Vagina (tissue), 2 donors: Measurements from ENCODE around the gene SETD5. TPM values are rescaled to one million over a fixed set of nuclear protein-coding genes. Genes with fewer than 3 reads are reported as not detected.

Experiments used
- DNase-seq, 2 donors: peaks; one replicate each; pipeline ENCODE4 v3.0.0-alpha.2; 2017; ENCODE audit errors: extremely low spot score in 2 of 2
- H3K27ac ChIP-seq: fragments of 200-600 bp; sonication (generic); one replicate; pipeline ENCODE4 v1.5.1; 2019
- H3K27me3 ChIP-seq: fragments of 200-600 bp; sonication (generic); one replicate; pipeline ENCODE4 v1.5.1; 2019
- H3K36me3 ChIP-seq, 2 donors: fragments of 200-600 bp; sonication (generic); one replicate each; pipeline ENCODE4 v1.5.1; 2017 to 2019
- H3K4me1 ChIP-seq: fragments of 200-600 bp; sonication (generic); one replicate; pipeline ENCODE4 v1.5.1; 2019
- H3K4me3 ChIP-seq, 2 donors: fragments of 200-600 bp; sonication (generic); 1 replicate in 1 of 2; 2 replicates in 1 of 2; pipeline ENCODE4 v1.5.1; 2016 to 2019
- H3K9me3 ChIP-seq: fragments of 200-600 bp; sonication (generic); one replicate; pipeline ENCODE4 v1.5.1; 2019
- POLR2A ChIP-seq, 2 donors: fragments of 450-650 bp; IDR thresholded peaks; one replicate each; pipeline ENCODE4 v1.6.1; 2017; ENCODE audit warnings: antibody characterized with exemption in 2 of 2, mild to moderate bottlenecking in 2 of 2, moderate library complexity in 2 of 2
- POLR2AphosphoS5 ChIP-seq, 2 donors: sonication (generic); formaldehyde crosslinking; IDR thresholded peaks; one replicate each; pipeline ENCODE4 v1.9.0; 2017; ENCODE audit warnings: antibody characterized with exemption in 2 of 2, mild to moderate bottlenecking in 2 of 2, low read depth in 1 of 2; ENCODE audit not compliant: insufficient read depth in 1 of 2
- intact Hi-C: fragments of 100-400 bp; cut with DNase I; formaldehyde crosslinking; loops from one replicate; pipeline ENCODE4 v1.15.1; 2023
- total RNA-seq: library from RNA; depleted of rRNA; stranded (reverse); fragments of >200 nt; gene quantifications from one replicate; pipeline ENCODE4 v1.2.3, GENCODE V29; 2016
- TF ChIP-seq, protein P1 (sequence below), 3 experiments: fragments of 450-650 bp in 2 of 3; fragments of 200-600 bp in 1 of 3; sonication (generic) in 1 of 3; IDR thresholded peaks; one replicate each; pipeline ENCODE4 v1.5.1; 2017 to 2019; ENCODE audit warnings: antibody characterized with exemption in 3 of 3, mild to moderate bottlenecking in 2 of 3, moderate library complexity in 2 of 3

Gene SETD5
- total RNA-seq, 1 donor from 2014 or later = 110 TPM

GRCh38 chr3:9508781-9509180, 111.4 kb downstream of the SETD5 start:
- no peak overlapping the region for H3K27ac ChIP-seq
- no peaks in the 10 kb centered on the region for H3K4me1 ChIP-seq
- H3K9me3 ChIP-seq = no peaks in the 10 kb centered on the region
- TF ChIP-seq, protein P1, sequence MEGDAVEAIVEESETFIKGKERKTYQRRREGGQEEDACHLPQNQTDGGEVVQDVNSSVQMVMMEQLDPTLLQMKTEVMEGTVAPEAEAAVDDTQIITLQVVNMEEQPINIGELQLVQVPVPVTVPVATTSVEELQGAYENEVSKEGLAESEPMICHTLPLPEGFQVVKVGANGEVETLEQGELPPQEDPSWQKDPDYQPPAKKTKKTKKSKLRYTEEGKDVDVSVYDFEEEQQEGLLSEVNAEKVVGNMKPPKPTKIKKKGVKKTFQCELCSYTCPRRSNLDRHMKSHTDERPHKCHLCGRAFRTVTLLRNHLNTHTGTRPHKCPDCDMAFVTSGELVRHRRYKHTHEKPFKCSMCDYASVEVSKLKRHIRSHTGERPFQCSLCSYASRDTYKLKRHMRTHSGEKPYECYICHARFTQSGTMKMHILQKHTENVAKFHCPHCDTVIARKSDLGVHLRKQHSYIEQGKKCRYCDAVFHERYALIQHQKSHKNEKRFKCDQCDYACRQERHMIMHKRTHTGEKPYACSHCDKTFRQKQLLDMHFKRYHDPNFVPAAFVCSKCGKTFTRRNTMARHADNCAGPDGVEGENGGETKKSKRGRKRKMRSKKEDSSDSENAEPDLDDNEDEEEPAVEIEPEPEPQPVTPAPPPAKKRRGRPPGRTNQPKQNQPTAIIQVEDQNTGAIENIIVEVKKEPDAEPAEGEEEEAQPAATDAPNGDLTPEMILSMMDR (IDR thresholded peaks at IDR 0.05) = no peak
- no peak for TF ChIP-seq POLR2A (IDR thresholded peaks at IDR 0.05)
- TF ChIP-seq POLR2AphosphoS5 (IDR thresholded peaks at IDR 0.05; ENCODE audit: insufficient read depth in 1 of 2, low read depth in 1 of 2) = no peak
- no peak for DNase-seq
- no peak overlapping the region for H3K4me3 ChIP-seq
- H3K27me3 ChIP-seq = no peaks in the 10 kb centered on the region
- H3K36me3 ChIP-seq = no peaks in the 10 kb centered on the region
- intact Hi-C loops = no loop called here

GRCh38 chr3:9512456-9513045, 115.1 kb downstream of the SETD5 start:
- H3K27ac ChIP-seq = no peak overlapping the region
- no peaks in the 10 kb centered on the region for H3K9me3 ChIP-seq
- H3K4me1 ChIP-seq = no peaks in the 10 kb centered on the region
- TF ChIP-seq POLR2AphosphoS5 (IDR thresholded peaks at IDR 0.05; ENCODE audit: insufficient read depth in 1 of 2, low read depth in 1 of 2) = no peak
- TF ChIP-seq POLR2A (IDR thresholded peaks at IDR 0.05) = no peak
- TF ChIP-seq, protein P1 (IDR thresholded peaks at IDR 0.05) = no peak
- no peaks in the 10 kb centered on the region for H3K27me3 ChIP-seq
- H3K4me3 ChIP-seq = no peak overlapping the region
- no peak for DNase-seq
- intact Hi-C loops = no loop called here
- H3K36me3 ChIP-seq = no peaks in the 10 kb centered on the region

DNA sequence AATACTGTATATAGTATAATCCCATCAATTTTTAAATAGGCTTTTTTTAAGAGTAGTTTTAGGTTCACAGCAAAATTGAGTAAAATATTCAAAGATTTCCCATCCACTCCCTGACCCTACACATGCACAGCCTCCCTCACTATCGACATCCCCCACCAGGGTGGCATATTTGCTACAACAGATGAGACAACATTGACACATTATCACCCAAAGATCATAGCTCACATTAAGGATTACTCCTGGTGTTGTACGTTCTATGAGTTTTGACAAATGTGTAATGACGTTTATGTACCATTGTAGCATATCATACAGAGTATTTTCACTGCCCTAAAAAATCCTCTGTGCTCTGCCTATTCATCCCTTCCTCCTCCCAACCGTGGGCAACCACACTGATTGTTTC, 116.9 kb downstream of the SETD5 start:
- intact Hi-C loops = no loop called here
- TF ChIP-seq, protein P1 (IDR thresholded peaks at IDR 0.05) = no peak
- no peak for TF ChIP-seq POLR2A (IDR thresholded peaks at IDR 0.05)
- Histone ChIP-seq H3K9me3 (no peaks in the 10 kb centered on the region), H3K4me3 (no peak overlapping the region), H3K27me3 (no peaks in the 10 kb centered on the region), H3K36me3 (no peaks in the 10 kb centered on the region), H3K4me1 (no peaks in the 10 kb centered on the region), H3K27ac (no peak overlapping the region)
- no peak for DNase-seq

GRCh38 chr3:9514956-9515355, 117.5 kb downstream of the SETD5 start:
- DNase-seq = no peak
- no peaks in the 10 kb centered on the region for H3K4me1 ChIP-seq
- H3K4me3 ChIP-seq = no peak overlapping the region
- no peaks in the 10 kb centered on the region for H3K36me3 ChIP-seq
- TF ChIP-seq POLR2A (IDR thresholded peaks at IDR 0.05) (no peak), POLR2AphosphoS5 (IDR thresholded peaks at IDR 0.05; ENCODE audit: insufficient read depth in 1 of 2, low read depth in 1 of 2) (no peak)
- TF ChIP-seq, protein P1 (IDR thresholded peaks at IDR 0.05) = no peak
- no peaks in the 10 kb centered on the region for H3K9me3 ChIP-seq
- no peak overlapping the region for H3K27ac ChIP-seq
- H3K27me3 ChIP-seq = no peaks in the 10 kb centered on the region
- intact Hi-C loops = no loop called here

DNA sequence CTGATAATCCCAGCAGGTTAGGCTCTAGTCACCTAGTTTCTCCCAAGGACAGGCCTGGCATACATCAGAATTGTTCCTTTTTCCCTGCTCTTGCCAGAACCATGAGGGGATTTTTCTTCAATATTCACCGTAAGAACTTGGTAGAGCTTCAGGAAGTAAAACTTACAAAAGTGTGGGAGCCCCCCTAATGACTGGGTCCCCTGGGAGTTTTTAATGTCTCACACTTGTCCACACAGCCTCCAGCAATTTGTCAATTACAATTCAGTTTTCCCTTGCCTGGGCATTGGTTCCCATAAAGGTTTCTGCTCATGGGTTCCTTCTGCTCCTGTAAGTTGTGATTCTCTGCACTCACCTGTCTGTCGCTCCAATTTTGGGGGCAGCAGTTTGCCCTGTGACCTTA, 127.7 kb downstream of the SETD5 start:
- Histone ChIP-seq H3K36me3 (no peaks in the 10 kb centered on the region), H3K27me3 (no peaks in the 10 kb centered on the region), H3K9me3 (no peaks in the 10 kb centered on the region), H3K4me1 (no peaks in the 10 kb centered on the region), H3K27ac (no peak overlapping the region), H3K4me3 (no peak overlapping the region)
- no peak for DNase-seq
- no peak for TF ChIP-seq POLR2A (IDR thresholded peaks at IDR 0.05)
- TF ChIP-seq POLR2AphosphoS5 (IDR thresholded peaks at IDR 0.05; ENCODE audit: insufficient read depth in 1 of 2, low read depth in 1 of 2) = no peak
- TF ChIP-seq, protein P1 (IDR thresholded peaks at IDR 0.05) = no peak
- intact Hi-C loops = no loop called here

Other genes with a start within 250 kb of the SETD5 start
- 20.6 TPM for gene SRGAP3, start 148.0 kb upstream of the SETD5 start, total RNA-seq
- gene THUMPD3, start 34.6 kb upstream of the SETD5 start, total RNA-seq = 25.5 TPM
- not detected for gene LHFPL4, start 156.2 kb downstream of the SETD5 start, total RNA-seq